B cell (primary cell): ENCODE results near the gene NRM. TPM values are rescaled to one million over a fixed set of nuclear protein-coding genes. Genes with fewer than 3 reads are reported as not detected.

ENCODE experiments used
- ATAC-seq: fragments of 200-7000 bp; cut with Tn5 transposase; one replicate; pipeline ENCODE4 v1.10.0; 2021; ENCODE audit warnings: low read depth, mild to moderate bottlenecking, moderate number of reproducible peaks, moderate library complexity
- CTCF ChIA-PET: fragments of 350-600 bp; sonication (Branson Sonifier 250); formaldehyde crosslinking; loops from one replicate; lab custom pipeline; 2021; ENCODE audit warnings: antibody characterized with exemption, inconsistent platforms; lab: Charles Lee
- POLR2A ChIA-PET: fragments of 350-600 bp; sonication (Branson Sonifier 250); formaldehyde crosslinking; loops from one replicate; lab custom pipeline; 2021; ENCODE audit warnings: antibody characterized with exemption; lab: Charles Lee
- DNase-seq: peaks from one replicate; pipeline ENCODE4 v3.0.0; 2013
- H2AFZ ChIP-seq: 2 replicates; pipeline ENCODE4 v1.6.1; 2012; ENCODE audit warnings: mild to moderate bottlenecking, low read depth, low read length; ENCODE audit not compliant: insufficient read depth, poor library complexity, severe bottlenecking
- H3K27ac ChIP-seq, 2 donors: 1 replicate in 1 of 2; 2 replicates in 1 of 2; pipeline ENCODE4 v1.5.1; 2012 to 2013; ENCODE audit warnings: low read length in 2 of 2, mild to moderate bottlenecking in 2 of 2, moderate library complexity in 1 of 2
- H3K27me3 ChIP-seq, 4 experiments: fragments of 200-600 bp in 1 of 4; sonication (generic) in 1 of 4; replicated peaks in 1 of 4; 1 replicate in 2 of 4; 2 replicates in 2 of 4; pipeline versions ENCODE4 v1.6.1 to v1.7.0; 2013 to 2016; ENCODE audit warnings: low read length in 3 of 4, mild to moderate bottlenecking in 2 of 4, mixed read lengths in 1 of 4, moderate library complexity in 1 of 4; ENCODE audit not compliant: insufficient read depth in 4 of 4, control insufficient read depth in 3 of 4; ENCODE audit errors: control extremely low read depth in 1 of 4
- H3K36me3 ChIP-seq, 2 experiments: replicated peaks in 1 of 2; 1 replicate in 1 of 2; 2 replicates in 1 of 2; pipeline versions ENCODE4 v1.6.1 to v1.7.1; 2013; ENCODE audit warnings: low read length in 1 of 2; ENCODE audit not compliant: insufficient read depth in 2 of 2, control insufficient read depth in 1 of 2; ENCODE audit errors: control extremely low read depth in 1 of 2, extremely low read depth in 1 of 2
- H3K4me1 ChIP-seq, 2 donors: fragments of 200-600 bp in 1 of 2; sonication (generic) in 1 of 2; 1 replicate in 1 of 2; 2 replicates in 1 of 2; pipeline versions ENCODE4 v1.5.1 to v1.6.1; 2013 to 2017; ENCODE audit warnings: low read length in 2 of 2; ENCODE audit not compliant: control insufficient read depth in 2 of 2, insufficient read depth in 2 of 2
- H3K4me2 ChIP-seq: replicated peaks from 2 replicates; pipeline ENCODE3; 2012; ENCODE audit warnings: mild to moderate bottlenecking, low read depth, low read length; ENCODE audit not compliant: poor library complexity, severe bottlenecking
- H3K4me3 ChIP-seq, 5 experiments: fragments of 200-600 bp in 1 of 5; sonication (generic) in 1 of 5; 1 replicate in 3 of 5; 2 replicates in 2 of 5; pipeline versions ENCODE4 v1.5.1 to v1.7.0; 2011 to 2016; ENCODE audit warnings: low read length in 4 of 5, mild to moderate bottlenecking in 4 of 5, low read depth in 2 of 5, control low read depth in 1 of 5, moderate library complexity in 1 of 5; ENCODE audit not compliant: insufficient read depth in 1 of 5; ENCODE audit errors: control extremely low read depth in 1 of 5, extremely low read depth in 1 of 5
- H3K79me2 ChIP-seq: fragments of 200-600 bp; sonication (generic); one replicate; pipeline ENCODE4 v1.6.0; 2016; ENCODE audit warnings: low read length; ENCODE audit not compliant: control insufficient read depth, insufficient read depth
- H3K9ac ChIP-seq: fragments of 200-600 bp; sonication (generic); 2 replicates; pipeline ENCODE4 v1.6.1; 2017; ENCODE audit warnings: mild to moderate bottlenecking, low read length, moderate library complexity
- H3K9me3 ChIP-seq, 3 donors: one replicate each; pipeline versions ENCODE4 v1.6.1 to v1.7.1; 2013; ENCODE audit warnings: low read length in 2 of 3; ENCODE audit not compliant: control insufficient read depth in 2 of 3, insufficient read depth in 1 of 3; ENCODE audit errors: control extremely low read depth in 1 of 3
- H4K20me1 ChIP-seq: 2 replicates; pipeline ENCODE4 v1.6.0; 2012; ENCODE audit warnings: mild to moderate bottlenecking, low read length; ENCODE audit not compliant: insufficient read depth, control insufficient read depth, poor library complexity, severe bottlenecking
- H3K27ac Mint-ChIP-seq: one replicate; pipeline ENCODE4 v1.8.0; 2021; ENCODE audit warnings: mixed read lengths
- H3K27me3 Mint-ChIP-seq: one replicate; pipeline ENCODE4 v1.8.0; 2021; ENCODE audit warnings: mixed read lengths
- H3K4me1 Mint-ChIP-seq: one replicate; pipeline ENCODE4 v1.8.0; 2021; ENCODE audit warnings: mixed read lengths
- H3K4me3 Mint-ChIP-seq: one replicate; pipeline ENCODE4 v1.8.0; 2021; ENCODE audit warnings: mixed read lengths
- H3K9me3 Mint-ChIP-seq: one replicate; pipeline ENCODE4 v1.8.0; 2022; ENCODE audit warnings: mixed read lengths; ENCODE audit not compliant: insufficient read depth
- CTCF ChIP-seq: fragments of 200-600 bp; IDR thresholded peaks from one replicate; pipeline ENCODE4 v1.8.0; 2022; ENCODE audit warnings: antibody characterized with exemption, mild to moderate bottlenecking
- EZH2 ChIP-seq: IDR thresholded peaks from 2 replicates; pipeline ENCODE4 v1.6.1; 2012; ENCODE audit warnings: borderline replicate concordance, low read depth, mild to moderate bottlenecking, moderate library complexity, low read length; ENCODE audit not compliant: insufficient read depth, poor library complexity, severe bottlenecking
- WGBS: methylation state at CpG from one replicate; pipeline ENCODE4 v1.1.5; 2013; ENCODE audit warnings: missing lambda C conversion rate; ENCODE audit not compliant: insufficient coverage; 5-methylcytosine and 5-hydroxymethylcytosine counted together
- intact Hi-C: fragments of 100-400 bp; cut with micrococcal nuclease; formaldehyde crosslinking; loops from one replicate; pipeline ENCODE4 v1.10.0; 2022
- polyA plus RNA-seq: library from polyadenylated mRNA; depleted of rRNA; stranded (reverse); fragments of >200 nt; gene quantifications from 2 replicates; pipeline ENCODE4 v1.2.3, GENCODE V29; 2012
- total RNA-seq, 2 donors: library from RNA; stranded (reverse); fragments of 120-200 nt in 1 of 2; gene quantifications; 1 replicate in 1 of 2; 2 replicates in 1 of 2; pipeline versions ENCODE4 v1.2.3 to v1.2.4, GENCODE V29; 2013 to 2022

Gene NRM
- total and polyA plus RNA-seq, 2 donors (not counting 1 experiment from before 2014, with no cell fraction given), result 24.9 to 26.0 TPM

GRCh38 chr6:30727920-30728553 is 37.3 kb upstream of the NRM start:
- Histone ChIP-seq H4K20me1 (peaks cover 35% of the 10 kb centered on the region), H3K79me2 (peaks cover 89% of the 10 kb centered on the region), H3K9me3 (no peaks in the 10 kb centered on the region), H2AFZ (no peak overlapping the region), H3K9ac (no peak overlapping the region), H3K27me3 (no peaks in the 10 kb centered on the region), H3K4me1 (peaks cover 15 to 18% of the 10 kb centered on the region in 2 donors), H3K4me2 (no peak overlapping the region), H3K36me3 (peaks cover 3 to 55% of the 10 kb centered on the region in 2 experiments), H3K4me3 (no peak overlapping the region), H3K27ac (peak overlapping the region in 1 of 2 donors; percentile 37)
- Mint-ChIP-seq H3K9me3 (no peaks in the 10 kb centered on the region), H3K27me3 (no peaks in the 10 kb centered on the region), H3K4me3 (no peak overlapping the region), H3K27ac (peak overlapping the region; percentile 50), H3K4me1 (peaks cover 36% of the 10 kb centered on the region)
- DNase-seq (no peak), ATAC-seq (no peak)
- ChIA-PET POLR2A (interaction anchor here (0.6 to 1.2 kb wide), 3 partner anchors 47 to 193 kb away, joined by 3 to 10 read pairs (median 5); no protein-coding TSS in a partner anchor), CTCF (interaction anchor here (0.6 to 22.5 kb wide), 9 partner anchors 14 to 1020 kb away, joined by 3 to 963 read pairs (median 6); partner anchors contain the start of genes DHX16 and FLOT1)
- 51% methylated on average over 4 of the region's 7 CpGs for WGBS
- intact Hi-C loops, result no loop called here
- no peak for TF ChIP-seq EZH2
- no peak for TF ChIP-seq CTCF
